ENCODE measurements around the gene LRCH3. TPM values are rescaled to one million over a fixed set of nuclear protein-coding genes. Genes with fewer than 3 reads are reported as not detected.

Gene LRCH3
- total and polyA plus RNA-seq, 7 experiments from 2014 or later, result 13.5 to 75.5 (median 58.8) TPM

DNA sequence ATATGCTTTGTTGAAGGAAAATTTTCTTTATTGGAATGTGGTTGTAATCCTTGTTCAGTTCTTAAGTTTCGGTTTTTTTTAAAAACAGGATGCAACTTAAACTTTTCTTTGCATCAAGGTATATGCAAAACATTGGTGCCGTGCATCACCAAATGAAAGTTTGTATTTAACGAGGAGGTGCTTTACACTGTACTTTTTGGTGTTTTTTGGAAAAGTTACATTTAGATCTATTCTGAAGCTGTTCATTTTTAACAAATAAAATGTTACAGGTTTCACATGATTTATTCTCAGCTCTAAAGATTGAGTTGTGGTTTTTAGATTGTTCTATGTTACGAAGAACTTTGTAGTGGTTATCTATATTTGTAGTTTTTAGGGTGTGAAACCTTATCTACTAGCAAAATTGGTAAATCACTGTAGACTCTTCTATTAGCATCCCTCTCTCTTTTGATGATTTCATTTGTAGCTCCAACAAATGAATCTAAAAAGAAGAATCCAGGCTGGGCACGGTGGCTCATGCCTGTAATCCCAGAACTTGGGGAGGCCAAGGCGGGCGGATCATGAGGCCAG is 7.0 kb upstream of the LRCH3 start:
- Histone ChIP-seq H3K27ac (ENCODE audit: low read depth, low read length) (no peak overlapping the region), H3K4me1 (ENCODE audit: control insufficient read depth in 2 of 2, insufficient read depth in 2 of 2, low read length in 2 of 2) (no peaks in the 10 kb centered on the region), H3K9me3 (ENCODE audit: control insufficient read depth in 2 of 3, low read length in 3 of 3) (no peaks in the 10 kb centered on the region), H3K36me3 (ENCODE audit: control insufficient read depth in 2 of 3, insufficient read depth in 3 of 3, low read length in 3 of 3) (peaks cover 7 to 27% (median 9%) of the 10 kb centered on the region in 3 experiments), H3K4me3 (ENCODE audit: low read length) (no peak overlapping the region), H3K27me3 (ENCODE audit: control insufficient read depth in 2 of 2, insufficient read depth in 2 of 2, low read length in 2 of 2) (no peaks in the 10 kb centered on the region)
- intact Hi-C loops (cut with micrococcal nuclease), result loop anchor here in 1 of 2 donors (2.0 kb wide), 1 partner anchor 19 kb away; no protein-coding TSS in a partner anchor
- peaks cover 0 to 23% (median 4%) of the 10 kb centered on the region in 5 donors for H3K36me3 Mint-ChIP-seq
- peaks cover 0 to 17% (median 5%) of the 10 kb centered on the region in 7 donors for H3K4me1 Mint-ChIP-seq
- no peak overlapping the region for H3K4me3 Mint-ChIP-seq
- ATAC-seq, result no peak
- POLR2A ChIA-PET, result interaction anchor here (2.1 kb wide), 1 partner anchor 7 kb away, joined by 11 read pairs; the partner anchor contains the start of gene LRCH3
- no peak for DNase-seq
- H3K9me3 Mint-ChIP-seq, result no peaks in the 10 kb centered on the region
- H3K27ac Mint-ChIP-seq, result peak overlapping the region in 6 of 9 donors; percentile 16 to 86 (median 74)
- CTCF ChIA-PET, result no interaction called here
- H3K27me3 Mint-ChIP-seq, result no peaks in the 10 kb centered on the region

DNA sequence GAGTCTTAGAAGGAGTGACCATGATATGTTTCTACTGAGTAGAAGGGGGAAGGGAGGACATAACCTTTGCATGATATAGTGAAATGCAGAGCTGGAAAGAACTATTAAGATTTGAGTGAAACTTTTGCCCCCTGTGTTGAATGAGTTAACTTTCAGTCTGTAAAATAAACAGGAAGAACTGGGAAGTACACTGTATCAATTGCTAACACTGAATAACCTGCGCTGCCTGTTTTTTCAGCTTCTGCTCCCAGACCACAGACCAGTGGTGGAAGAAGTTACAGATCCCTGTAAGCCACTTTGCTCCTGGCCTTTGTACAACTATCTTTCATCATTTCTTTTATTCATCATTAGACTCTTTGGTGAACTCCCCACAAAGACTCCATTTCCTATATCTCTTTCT is 3.6 kb upstream of the LRCH3 start:
- ATAC-seq (no peak), DNase-seq (no peak)
- Histone ChIP-seq H3K36me3 (ENCODE audit: control insufficient read depth in 2 of 3, insufficient read depth in 3 of 3, low read length in 3 of 3) (peaks cover 0 to 16% (median 3%) of the 10 kb centered on the region in 3 experiments), H3K4me3 (ENCODE audit: low read length) (no peak overlapping the region), H3K9me3 (ENCODE audit: control insufficient read depth in 2 of 3, low read length in 3 of 3) (no peaks in the 10 kb centered on the region), H3K27me3 (ENCODE audit: control insufficient read depth in 2 of 2, insufficient read depth in 2 of 2, low read length in 2 of 2) (no peaks in the 10 kb centered on the region), H3K4me1 (ENCODE audit: control insufficient read depth in 2 of 2, insufficient read depth in 2 of 2, low read length in 2 of 2) (no peaks in the 10 kb centered on the region), H3K27ac (ENCODE audit: low read depth, low read length) (no peak overlapping the region)
- peak overlapping the region in 7 of 9 donors; percentile 0 to 62 (median 6) for H3K27ac Mint-ChIP-seq
- H3K27me3 Mint-ChIP-seq, result peaks cover 0 to 1% (median 0%) of the 10 kb centered on the region in 5 donors
- ChIA-PET POLR2A (interaction anchor here (0.6 kb wide), 1 partner anchor 10 kb away, joined by 3 read pairs; no protein-coding TSS in a partner anchor), CTCF (interaction anchor here (0.6 kb wide), 1 partner anchor 105 kb away, joined by 3 read pairs; no protein-coding TSS in a partner anchor)
- peaks cover 0 to 30% (median 15%) of the 10 kb centered on the region in 7 donors for H3K4me1 Mint-ChIP-seq
- no peak overlapping the region for H3K4me3 Mint-ChIP-seq
- intact Hi-C loops (cut with micrococcal nuclease), result no loop called here
- H3K9me3 Mint-ChIP-seq, result no peaks in the 10 kb centered on the region
- peaks cover 0 to 8% (median 0%) of the 10 kb centered on the region in 5 donors for H3K36me3 Mint-ChIP-seq

DNA sequence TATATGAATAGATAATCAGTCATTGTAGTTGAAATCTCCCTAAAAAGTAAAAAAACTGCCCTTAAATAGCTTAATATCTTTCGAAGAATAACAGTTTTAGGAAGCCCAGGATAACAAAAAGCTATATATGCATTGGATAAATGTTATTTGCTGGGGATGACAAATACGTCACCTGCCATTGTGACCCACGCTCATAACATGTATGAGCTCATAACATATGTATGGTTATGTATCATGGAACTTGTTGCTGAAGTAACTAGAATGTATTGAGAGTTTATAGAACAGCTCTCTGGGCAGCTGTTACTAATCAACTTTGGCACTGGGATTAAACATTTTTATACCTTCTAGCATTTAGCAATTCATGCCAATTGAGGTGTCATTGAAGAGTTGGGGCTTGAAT is 1.7 kb upstream of the LRCH3 start:
- POLR2A ChIA-PET, result interaction anchor here (0.8 to 3.9 kb wide), 5 partner anchors 14 to 77 kb away, joined by 3 to 22 read pairs (median 4); no protein-coding TSS in a partner anchor
- peaks cover 0 to 14% (median 0%) of the 10 kb centered on the region in 3 experiments for H3K36me3 ChIP-seq (ENCODE audit: control insufficient read depth in 2 of 3, insufficient read depth in 3 of 3, low read length in 3 of 3)
- H3K9me3 Mint-ChIP-seq, result no peaks in the 10 kb centered on the region
- CTCF ChIA-PET, result interaction anchor here (1.1 kb wide), 1 partner anchor 31 kb away, joined by 3 read pairs; no protein-coding TSS in a partner anchor
- H3K27ac ChIP-seq (ENCODE audit: low read depth, low read length), result no peak overlapping the region
- H3K4me1 Mint-ChIP-seq, result peaks cover 7 to 40% (median 28%) of the 10 kb centered on the region in 7 donors
- no peak overlapping the region for H3K4me3 ChIP-seq (ENCODE audit: low read length)
- H3K36me3 Mint-ChIP-seq, result peaks cover 0 to 10% (median 0%) of the 10 kb centered on the region in 5 donors
- no peaks in the 10 kb centered on the region for H3K9me3 ChIP-seq (ENCODE audit: control insufficient read depth in 2 of 3, low read length in 3 of 3)
- ATAC-seq, result no peak
- no peaks in the 10 kb centered on the region for H3K27me3 ChIP-seq (ENCODE audit: control insufficient read depth in 2 of 2, insufficient read depth in 2 of 2, low read length in 2 of 2)
- peak overlapping the region in 7 of 9 donors; percentile 11 to 98 (median 96) for H3K27ac Mint-ChIP-seq
- DNase-seq, result no peak
- peaks cover 0 to 1% (median 0%) of the 10 kb centered on the region in 5 donors for H3K27me3 Mint-ChIP-seq
- intact Hi-C loops (cut with micrococcal nuclease), result no loop called here
- H3K4me1 ChIP-seq (ENCODE audit: control insufficient read depth in 2 of 2, insufficient read depth in 2 of 2, low read length in 2 of 2), result peaks cover 6 to 17% of the 10 kb centered on the region in 2 donors
- peak overlapping the region in 3 of 10 donors; percentile 10 to 98 (median 95) for H3K4me3 Mint-ChIP-seq

DNA sequence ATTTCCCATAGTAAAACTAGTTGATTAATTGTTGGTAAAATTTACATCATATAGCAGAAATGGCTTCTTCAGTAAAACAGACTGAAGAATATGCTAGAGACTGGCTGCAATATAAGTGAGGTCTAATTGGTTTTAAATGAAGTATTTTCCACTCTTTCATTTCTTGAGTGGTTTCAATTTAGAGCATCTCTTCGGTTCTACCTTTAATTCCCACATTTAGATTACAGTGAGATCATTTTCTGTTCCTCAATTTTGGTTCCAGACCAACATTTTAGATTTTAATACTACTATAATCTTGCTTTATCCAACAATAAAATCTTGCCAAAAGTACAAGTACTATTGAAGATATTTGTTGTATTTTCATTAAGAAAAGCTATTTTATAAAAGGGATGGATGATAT is 1.0 kb upstream of the LRCH3 start:
- Histone ChIP-seq H3K9me3 (ENCODE audit: control insufficient read depth in 2 of 3, low read length in 3 of 3) (no peaks in the 10 kb centered on the region), H3K4me3 (ENCODE audit: low read length) (no peak overlapping the region), H3K27ac (ENCODE audit: low read depth, low read length) (peak overlapping the region; percentile 31), H3K4me1 (ENCODE audit: control insufficient read depth in 2 of 2, insufficient read depth in 2 of 2, low read length in 2 of 2) (peaks cover 6 to 17% of the 10 kb centered on the region in 2 donors), H3K36me3 (ENCODE audit: control insufficient read depth in 2 of 3, insufficient read depth in 3 of 3, low read length in 3 of 3) (peaks cover 0 to 13% (median 0%) of the 10 kb centered on the region in 3 experiments), H3K27me3 (ENCODE audit: control insufficient read depth in 2 of 2, insufficient read depth in 2 of 2, low read length in 2 of 2) (no peaks in the 10 kb centered on the region)
- DNase-seq (no peak), ATAC-seq (no peak)
- intact Hi-C loops (cut with micrococcal nuclease), result loop anchor here (2.0 to 10.0 kb wide), 3 partner anchors 57 to 171 kb away; partner anchors contain the start of genes LMLN (in 1 of the 2) and RPL35A (in 1 of the 2)
- H3K4me3 Mint-ChIP-seq, result peak overlapping the region; percentile 91 to 98 (median 94)
- peak overlapping the region; percentile 95 to 98 (median 96) for H3K27ac Mint-ChIP-seq
- H3K36me3 Mint-ChIP-seq, result peaks cover 0 to 10% (median 0%) of the 10 kb centered on the region in 5 donors
- ChIA-PET CTCF (no interaction called here), POLR2A (interaction anchor here (0.7 to 3.9 kb wide), 7 partner anchors 12 to 177 kb away, joined by 3 to 22 read pairs (median 3); partner anchors contain the start of gene FYTTD1)
- no peaks in the 10 kb centered on the region for H3K9me3 Mint-ChIP-seq
- H3K4me1 Mint-ChIP-seq, result peaks cover 11 to 43% (median 34%) of the 10 kb centered on the region in 7 donors
- peaks cover 0 to 1% (median 0%) of the 10 kb centered on the region in 5 donors for H3K27me3 Mint-ChIP-seq

DNA sequence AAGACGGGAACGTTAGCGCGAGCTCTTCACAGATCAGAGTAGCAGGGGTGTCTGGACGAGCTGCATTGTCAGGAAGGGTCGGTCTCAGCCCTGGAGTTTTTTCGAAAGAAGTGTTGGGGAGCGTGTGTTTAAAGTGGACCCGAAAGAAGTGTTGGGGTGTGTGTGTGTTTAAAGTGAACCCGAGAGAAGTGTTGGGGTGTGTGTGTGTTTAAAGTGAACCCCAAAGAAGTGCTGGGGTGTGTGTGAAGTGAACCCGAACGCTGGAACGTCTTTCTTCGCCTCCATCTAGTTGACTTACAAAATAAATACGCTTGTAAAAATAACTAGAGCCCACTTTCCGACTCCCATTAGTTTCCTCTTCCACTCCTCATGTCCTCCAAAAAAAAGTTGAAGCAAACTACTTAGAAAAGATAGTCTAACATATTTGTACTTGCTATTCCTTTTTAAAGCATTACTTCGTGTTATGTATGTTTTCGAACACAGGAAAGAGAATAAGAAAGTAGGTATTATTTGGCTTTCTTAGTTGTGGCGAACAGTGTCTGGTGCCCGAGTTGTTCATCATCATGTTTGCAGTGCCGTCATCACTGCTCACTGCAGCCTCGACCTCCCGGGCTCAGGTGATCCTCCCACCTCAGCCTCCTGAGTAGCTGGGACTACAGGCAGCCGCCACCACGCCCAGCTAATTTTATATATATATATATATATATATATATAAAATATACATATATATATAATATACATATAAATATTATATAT is 1.0 kb downstream of the LRCH3 start:
- intact Hi-C loops (cut with micrococcal nuclease), result loop anchor here (1.0 to 10.0 kb wide), 9 partner anchors 10 to 169 kb away; partner anchors contain the start of genes RUBCN (in 2 of the 2), FYTTD1 (in 1 of the 2), LMLN (in 1 of the 2) and RPL35A (in 1 of the 2)
- ChIA-PET POLR2A (interaction anchor here (0.6 to 3.9 kb wide), 10 partner anchors 9 to 79 kb away, joined by 3 to 22 read pairs (median 6); partner anchors contain the start of gene FYTTD1), CTCF (interaction anchor here (1.2 to 1.6 kb wide), 2 partner anchors 43 to 56 kb away, joined by 3 read pairs; no protein-coding TSS in a partner anchor)
- H3K4me3 Mint-ChIP-seq, result peak overlapping the region; percentile 91 to 99 (median 96)
- H3K4me1 ChIP-seq (ENCODE audit: control insufficient read depth in 2 of 2, insufficient read depth in 2 of 2, low read length in 2 of 2), result peaks cover 6 to 17% of the 10 kb centered on the region in 2 donors
- H3K27me3 Mint-ChIP-seq, result peaks cover 0 to 1% (median 0%) of the 10 kb centered on the region in 5 donors
- no peaks in the 10 kb centered on the region for H3K27me3 ChIP-seq (ENCODE audit: control insufficient read depth in 2 of 2, insufficient read depth in 2 of 2, low read length in 2 of 2)
- H3K27ac ChIP-seq (ENCODE audit: low read depth, low read length), result peak overlapping the region; percentile 97
- peaks cover 24 to 62% (median 50%) of the 10 kb centered on the region in 7 donors for H3K4me1 Mint-ChIP-seq
- H3K9me3 Mint-ChIP-seq, result no peaks in the 10 kb centered on the region
- peak in 7 of 9 donors; percentile 44 to 62 (median 50) for DNase-seq
- H3K36me3 Mint-ChIP-seq, result peaks cover 0 to 10% (median 0%) of the 10 kb centered on the region in 5 donors
- peaks cover 0 to 10% (median 0%) of the 10 kb centered on the region in 3 experiments for H3K36me3 ChIP-seq (ENCODE audit: control insufficient read depth in 2 of 3, insufficient read depth in 3 of 3, low read length in 3 of 3)
- peak overlapping the region; percentile 95 to 100 (median 97) for H3K27ac Mint-ChIP-seq
- peak; percentile 47 for ATAC-seq
- H3K4me3 ChIP-seq (ENCODE audit: low read length), result peak overlapping the region; percentile 69
- H3K9me3 ChIP-seq (ENCODE audit: control insufficient read depth in 2 of 3, low read length in 3 of 3), result no peaks in the 10 kb centered on the region

DNA sequence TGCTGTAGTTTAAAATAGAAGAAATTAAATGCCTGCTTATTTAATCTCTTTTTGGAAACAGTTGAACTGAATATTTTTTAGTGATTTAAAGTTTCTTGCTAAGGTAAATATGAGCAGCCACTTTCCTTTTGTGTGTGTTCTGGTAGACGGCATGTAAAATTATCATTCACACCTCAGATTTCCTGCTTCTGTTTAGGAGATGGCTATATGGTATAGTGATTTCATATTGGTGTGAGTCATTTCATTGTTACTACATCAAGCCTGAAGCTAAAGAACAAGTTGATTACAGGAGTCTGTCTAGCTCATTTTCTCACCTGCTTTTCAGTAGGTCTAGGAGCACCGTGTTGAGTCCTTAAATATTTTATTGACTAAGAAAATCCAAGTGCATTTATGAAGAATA is 2.2 kb downstream of the LRCH3 start:
- Histone ChIP-seq H3K27me3 (ENCODE audit: control insufficient read depth in 2 of 2, insufficient read depth in 2 of 2, low read length in 2 of 2) (no peaks in the 10 kb centered on the region), H3K27ac (ENCODE audit: low read depth, low read length) (no peak overlapping the region), H3K4me3 (ENCODE audit: low read length) (no peak overlapping the region), H3K36me3 (ENCODE audit: control insufficient read depth in 2 of 3, insufficient read depth in 3 of 3, low read length in 3 of 3) (peaks cover 0 to 10% (median 0%) of the 10 kb centered on the region in 3 experiments), H3K4me1 (ENCODE audit: control insufficient read depth in 2 of 2, insufficient read depth in 2 of 2, low read length in 2 of 2) (peaks cover 10 to 17% of the 10 kb centered on the region in 2 donors), H3K9me3 (ENCODE audit: control insufficient read depth in 2 of 3, low read length in 3 of 3) (no peaks in the 10 kb centered on the region)
- POLR2A ChIA-PET, result interaction anchor here (1.8 kb wide), 1 partner anchor 42 kb away, joined by 6 read pairs; no protein-coding TSS in a partner anchor
- CTCF ChIA-PET, result no interaction called here
- peak overlapping the region; percentile 56 to 95 (median 77) for H3K4me3 Mint-ChIP-seq
- intact Hi-C loops (cut with micrococcal nuclease), result loop anchor here (1.0 to 10.0 kb wide), 3 partner anchors 9 to 162 kb away; partner anchors contain the start of gene RPL35A (in 1 of the 2)
- peak overlapping the region in 8 of 9 donors; percentile 57 to 97 (median 78) for H3K27ac Mint-ChIP-seq
- H3K9me3 Mint-ChIP-seq, result no peaks in the 10 kb centered on the region
- DNase-seq (peak in 4 of 9 donors; percentile 7 to 16 (median 14)), ATAC-seq (no peak)
- peaks cover 0 to 5% (median 0%) of the 10 kb centered on the region in 5 donors for H3K36me3 Mint-ChIP-seq
- H3K4me1 Mint-ChIP-seq, result peaks cover 30 to 66% (median 52%) of the 10 kb centered on the region in 7 donors
- H3K27me3 Mint-ChIP-seq, result peaks cover 0 to 1% (median 0%) of the 10 kb centered on the region in 5 donors

All from naive thymus-derived CD4-positive, alpha-beta T cell (primary cell).